ENCODE measurements around the gene ARHGAP25. TPM values are rescaled to one million over a fixed set of nuclear protein-coding genes. Genes with fewer than 3 reads are reported as not detected.

Gene ARHGAP25
- total and polyA plus RNA-seq, 10 of the 15 experiments (the other 5 are each of a cell fraction or from before 2014, with no cell fraction given) = 0.15 to 1.0 (median 0.46) TPM

GRCh38 chr2:68737711-68738110, 3.1 kb downstream of the ARHGAP25 start:
- WGBS (ENCODE audit: insufficient coverage, insufficient replicate concordance, low lambda C conversion rate, missing lambda C conversion rate) = 0% methylated on average over 1 of the region's 1 CpG
- POLR2A ChIA-PET = no interaction called here
- H3K27ac ChIP-seq (ENCODE audit: control insufficient read depth, insufficient read depth) = peak overlapping the region; percentile 76
- H3K9ac ChIP-seq (ENCODE audit: control insufficient read depth, insufficient read depth, low read length) = 0 out of 2 replicates have a peak overlapping the region, but pooled peaks have one; percentile 4
- intact Hi-C loops (cut with micrococcal nuclease; ENCODE audit: unreplicated experiment) = no loop called here
- H2AFZ ChIP-seq (ENCODE audit: control insufficient read depth, low read depth, low read length) = peak overlapping the region; percentile 22
- H3K9me3 ChIP-seq (replicated peaks; ENCODE audit: control insufficient read depth, insufficient read depth, low read length) = no peaks in the 10 kb centered on the region
- in situ Hi-C loops (cut with MboI) = no loop called here
- peak; percentile 63 for ATAC-seq
- peaks cover 58% of the 10 kb centered on the region for H3K4me1 ChIP-seq (ENCODE audit: control insufficient read depth, insufficient read depth, low read length)
- no peaks in the 10 kb centered on the region for H3K27me3 ChIP-seq (replicated peaks in 1 of 2; ENCODE audit: control insufficient read depth in 2 of 2, insufficient read depth in 2 of 2, low read length in 1 of 2)
- RAD21 ChIA-PET (ENCODE audit: unreplicated experiment) = interaction anchor here (1.1 to 2.2 kb wide), 3 partner anchors 14 to 271 kb away, joined by 4 to 7 read pairs (median 5); partner anchors contain the start of genes APLF and FBXO48
- peak; percentile 49 for FAIRE-seq
- SMC1A ChIA-PET (ENCODE audit: uncharacterized antibody, unreplicated experiment) = interaction anchor here (1.0 to 1.9 kb wide), 7 partner anchors 14 to 274 kb away, joined by 3 to 9 read pairs (median 3); no protein-coding TSS in a partner anchor
- BruUV-seq (replicated peaks) = no TSS peak
- peaks cover 1% of the 10 kb centered on the region for H3K79me2 ChIP-seq (ENCODE audit: control insufficient read depth, insufficient read depth, low read length)
- H3K4me3 ChIP-seq = peak overlapping the region; percentile 44; the same call in 1 of the 2 replicates
- CTCF ChIA-PET = interaction anchor here (0.9 to 4.7 kb wide), 7 partner anchors 15 to 274 kb away, joined by 3 to 27 read pairs (median 3); no protein-coding TSS in a partner anchor
- no peak for DNase-seq (ENCODE audit: low read depth, low spot score)
- no peaks in the 10 kb centered on the region for H3K36me3 ChIP-seq (ENCODE audit: control insufficient read depth in 2 of 2, insufficient read depth in 2 of 2, low read length in 1 of 2)
- H4K20me1 ChIP-seq (ENCODE audit: control insufficient read depth, insufficient read depth) = no peaks in the 10 kb centered on the region
- peak overlapping the region; percentile 92 for H3K4me2 ChIP-seq (ENCODE audit: control insufficient read depth, insufficient read depth)
- TF ChIP-seq CUX1 (IDR thresholded peaks at IDR 0.05; ENCODE audit: insufficient replicate concordance, low read depth, low read length) (no peak), EED (IDR thresholded peaks at IDR 0.05; ENCODE audit: low read depth) (peak; percentile 27; the same call in 1 of the 2 replicates), ATF3 (IDR thresholded peaks at IDR 0.05; ENCODE audit: borderline replicate concordance, extremely low read depth, low read depth, low read length) (no peak), MYC (IDR thresholded peaks at IDR 0.05; ENCODE audit: insufficient read depth, insufficient read length, insufficient replicate concordance, low read length, severe bottlenecking) (no peak), PKNOX1 (IDR thresholded peaks at IDR 0.05) (no peak), PAX5 (IDR thresholded peaks at IDR 0.05; ENCODE audit: borderline replicate concordance, low read depth, low read length) (no peak), ZNF207 (IDR thresholded peaks at IDR 0.05; ENCODE audit: borderline replicate concordance) (no peak), YY1 (IDR thresholded peaks at IDR 0.05; ENCODE audit: low read depth, low read length) (no peak), NKRF (conservative IDR thresholded peaks at IDR 0.05) (no peak), RELB (IDR thresholded peaks at IDR 0.05; ENCODE audit: low read depth) (peak; percentile 20; the same call in 1 of the 2 replicates), NFXL1 (IDR thresholded peaks at IDR 0.05; ENCODE audit: borderline replicate concordance) (no peak), CREB1 (IDR thresholded peaks at IDR 0.05; ENCODE audit: low read depth) (no peak)

Measured in GM12878 (cell line).